ENCODE measurements around the gene HYKK. TPM values are rescaled to one million over a fixed set of nuclear protein-coding genes. Genes with fewer than 3 reads are reported as not detected.

The HYKK gene
- total RNA-seq: 1 to 10 TPM; 1.5 to 4.7 (median 2.5) TPM
- polyA plus RNA-seq: 1 to 10 TPM; 1.1 to 1.5 (median 1.2) TPM
- long read RNA-seq, donor 1, partial matches to known transcripts: 0 of 2 reads
- long read RNA-seq, donor 1, other reads (novel, unspliced or antisense): 0 of 2 reads
- long read RNA-seq, donor 2, partial matches to known transcripts: 0 of 1 reads
- long read RNA-seq, donor 2, other reads (novel, unspliced or antisense): 0 of 1 reads

- H3K27ac ChIP-seq: peak within 1 kb of the TSS in 5 of 8 donors; percentile 33 to 70 (median 65)
- peak; percentile 90 for DNase-seq
- H3K4me1 ChIP-seq: peaks cover 0 to 23% (median 15%) of the 10 kb centered on the region in 6 donors
- intact Hi-C loops (cut with DNase I; ENCODE audit: low total_unique reads): no loop called here
- H3K36me3 ChIP-seq: peaks cover 0 to under 1% (median 0%) of the 10 kb centered on the region in 6 donors
- H3K9me3 ChIP-seq: peaks cover 0 to 1% (median 0%) of the 10 kb centered on the region in 8 donors
- WGBS, 5 donors: 2 to 4% (median 3%) methylated on average over 41 to 63 of the region's 63 CpGs
- H3K27me3 ChIP-seq (replicated peaks in 1 of 7): peaks cover 0 to 31% (median 0%) of the 10 kb centered on the region in 7 donors
- TF ChIP-seq, protein P1, sequence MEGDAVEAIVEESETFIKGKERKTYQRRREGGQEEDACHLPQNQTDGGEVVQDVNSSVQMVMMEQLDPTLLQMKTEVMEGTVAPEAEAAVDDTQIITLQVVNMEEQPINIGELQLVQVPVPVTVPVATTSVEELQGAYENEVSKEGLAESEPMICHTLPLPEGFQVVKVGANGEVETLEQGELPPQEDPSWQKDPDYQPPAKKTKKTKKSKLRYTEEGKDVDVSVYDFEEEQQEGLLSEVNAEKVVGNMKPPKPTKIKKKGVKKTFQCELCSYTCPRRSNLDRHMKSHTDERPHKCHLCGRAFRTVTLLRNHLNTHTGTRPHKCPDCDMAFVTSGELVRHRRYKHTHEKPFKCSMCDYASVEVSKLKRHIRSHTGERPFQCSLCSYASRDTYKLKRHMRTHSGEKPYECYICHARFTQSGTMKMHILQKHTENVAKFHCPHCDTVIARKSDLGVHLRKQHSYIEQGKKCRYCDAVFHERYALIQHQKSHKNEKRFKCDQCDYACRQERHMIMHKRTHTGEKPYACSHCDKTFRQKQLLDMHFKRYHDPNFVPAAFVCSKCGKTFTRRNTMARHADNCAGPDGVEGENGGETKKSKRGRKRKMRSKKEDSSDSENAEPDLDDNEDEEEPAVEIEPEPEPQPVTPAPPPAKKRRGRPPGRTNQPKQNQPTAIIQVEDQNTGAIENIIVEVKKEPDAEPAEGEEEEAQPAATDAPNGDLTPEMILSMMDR (IDR thresholded peaks at IDR 0.05 in 8 of 11, conservative IDR thresholded peaks at IDR 0.05 in 3 of 11): peak in 5 of 11 experiments; percentile 13 to 34 (median 21)
- TF ChIP-seq POLR2AphosphoS5 (IDR thresholded peaks at IDR 0.05) (peak; percentile 33 to 78 (median 77)), POLR2A (IDR thresholded peaks at IDR 0.05) (no peak)
- H3K4me3 ChIP-seq: peak within 1 kb of the TSS; percentile 60 to 89 (median 78)
Observed at GRCh38 chr15:78506971-78507830, at the start of gene HYKK. Gene HYKK, plus strand, starts transcription at chr15:78507577. Its CDS starts 5,512 bp downstream, at chr15:78513089.

DNA sequence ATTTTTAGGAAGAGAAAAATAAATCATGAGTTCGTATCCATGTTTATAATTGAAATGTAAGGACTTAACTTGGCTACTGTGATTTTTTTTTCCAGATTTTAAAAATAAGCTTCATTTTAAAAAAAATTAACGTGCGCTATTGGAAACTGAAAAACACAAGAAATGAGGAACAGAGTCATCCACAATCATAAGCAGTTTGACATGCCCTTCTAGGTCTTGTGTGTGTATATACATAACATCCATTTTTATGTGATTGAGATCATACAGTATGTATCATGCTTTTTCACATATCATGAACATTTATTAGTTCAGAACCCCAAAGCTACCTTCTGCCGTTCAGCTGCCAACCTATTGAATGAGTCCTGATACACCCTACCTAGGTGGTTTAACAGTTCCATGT, 46.6 kb upstream of the HYKK start:
- no peaks in the 10 kb centered on the region for H3K27me3 ChIP-seq (replicated peaks in 1 of 7)
- H3K9me3 ChIP-seq: no peaks in the 10 kb centered on the region
- WGBS, 5 donors: 74 to 82% (median 76%) methylated on average over 4 of the region's 4 CpGs
- TF ChIP-seq POLR2AphosphoS5 (IDR thresholded peaks at IDR 0.05) (no peak), POLR2A (IDR thresholded peaks at IDR 0.05) (no peak)
- TF ChIP-seq, protein P1 (IDR thresholded peaks at IDR 0.05 in 8 of 11, conservative IDR thresholded peaks at IDR 0.05 in 3 of 11): no peak
- peak overlapping the region in 5 of 8 donors; percentile 9 to 54 (median 38) for H3K27ac ChIP-seq
- H3K36me3 ChIP-seq: peaks cover 4 to 46% (median 29%) of the 10 kb centered on the region in 6 donors
- intact Hi-C loops (cut with DNase I; ENCODE audit: low total_unique reads): no loop called here
- peaks cover 16 to 74% (median 48%) of the 10 kb centered on the region in 6 donors for H3K4me1 ChIP-seq
- no peak for DNase-seq
- H3K4me3 ChIP-seq: peak overlapping the region in 1 of 8 donors; percentile 22

GRCh38 chr15:78461171-78461888, 46.0 kb upstream of the HYKK start:
- H3K36me3 ChIP-seq: peaks cover 4 to 52% (median 32%) of the 10 kb centered on the region in 6 donors
- no peak for DNase-seq
- WGBS, 5 donors: 11 to 23% (median 14%) methylated on average over 3 of the region's 3 CpGs
- H3K27me3 ChIP-seq (replicated peaks in 1 of 7): no peaks in the 10 kb centered on the region
- H3K4me1 ChIP-seq: peaks cover 11 to 68% (median 42%) of the 10 kb centered on the region in 6 donors
- H3K27ac ChIP-seq: peak overlapping the region in 6 of 8 donors; percentile 9 to 54 (median 45)
- intact Hi-C loops (cut with DNase I; ENCODE audit: low total_unique reads): no loop called here
- no peaks in the 10 kb centered on the region for H3K9me3 ChIP-seq
- TF ChIP-seq, protein P1 (IDR thresholded peaks at IDR 0.05 in 8 of 11, conservative IDR thresholded peaks at IDR 0.05 in 3 of 11): no peak
- TF ChIP-seq POLR2A (IDR thresholded peaks at IDR 0.05): no peak
- peak in 1 of 3 donors; percentile 37 for TF ChIP-seq POLR2AphosphoS5 (IDR thresholded peaks at IDR 0.05)
- H3K4me3 ChIP-seq: peak overlapping the region in 1 of 8 donors; percentile 22
